ENCODE results near the gene GKN1. TPM values are rescaled to one million over a fixed set of nuclear protein-coding genes. Genes with fewer than 3 reads are reported as not detected.

The GKN1 gene
- total and polyA plus RNA-seq, 4 donors: not detected

GRCh38 chr2:68970566-68971265, 3.7 kb upstream of the GKN1 start:
- Histone ChIP-seq H3K9ac (ENCODE audit: low read depth in 1 of 2, low read length in 2 of 2) (no peak overlapping the region), H3K27ac (ENCODE audit: low read depth in 1 of 2, low read length in 2 of 2) (no peak overlapping the region), H3K4me3 (ENCODE audit: low read depth in 1 of 3, low read length in 3 of 3) (no peak overlapping the region), H3K36me3 (ENCODE audit: control insufficient read depth in 4 of 4, insufficient read depth in 3 of 4, low read depth in 1 of 4, low read length in 3 of 4) (no peaks in the 10 kb centered on the region), H3K27me3 (ENCODE audit: control insufficient read depth in 4 of 4, insufficient read depth in 4 of 4, low read length in 3 of 4) (no peaks in the 10 kb centered on the region), H3K4me1 (ENCODE audit: control insufficient read depth in 4 of 4, insufficient read depth in 4 of 4, low read length in 3 of 4) (no peaks in the 10 kb centered on the region), H3K9me3 (ENCODE audit: control insufficient read depth in 4 of 4, low read length in 3 of 4) (no peaks in the 10 kb centered on the region)
- TF ChIP-seq CTCF (IDR thresholded peaks at IDR 0.05; ENCODE audit: low read depth, low read length, missing input control): no peak
- no peak for TF ChIP-seq ZBTB33 (IDR thresholded peaks at IDR 0.05)
- no peak for TF ChIP-seq RAD21 (IDR thresholded peaks at IDR 0.05)
- TF ChIP-seq ATF3 (IDR thresholded peaks at IDR 0.05): no peak
- no peak for TF ChIP-seq HNF4A (conservative IDR thresholded peaks at IDR 0.05)
- TF ChIP-seq TAF1 (conservative IDR thresholded peaks at IDR 0.05): no peak
- TF ChIP-seq REST (IDR thresholded peaks at IDR 0.05): no peak
- TF ChIP-seq YY1 (IDR thresholded peaks at IDR 0.05): no peak
- no peak for TF ChIP-seq MAX (IDR thresholded peaks at IDR 0.05)
- TF ChIP-seq NR2F2 (IDR thresholded peaks at IDR 0.05): no peak
- TF ChIP-seq SP1 (IDR thresholded peaks at IDR 0.05): no peak
- no peak for TF ChIP-seq FOXA2 (IDR thresholded peaks at IDR 0.05)
- no peak for TF ChIP-seq RXRA (IDR thresholded peaks at IDR 0.05)
- TF ChIP-seq HNF4G (IDR thresholded peaks at IDR 0.05): no peak
- TF ChIP-seq JUND (IDR thresholded peaks at IDR 0.05): no peak
- no peak for TF ChIP-seq FOXA1 (IDR thresholded peaks at IDR 0.05)
- TF ChIP-seq EGR1 (IDR thresholded peaks at IDR 0.05; ENCODE audit: low read depth in 2 of 2): no peak
- DNase-seq (ENCODE audit: low spot score): no peak
- WGBS: 82% methylated on average over 8 of the region's 8 CpGs
